NCI-H748 (cell line): Measurements from ENCODE around the gene TMEM74B.

Experiments
- DNase-seq: peaks from one replicate; lab custom pipeline; 2025; ENCODE audit not compliant: unreplicated experiment; lab: John Stamatoyannopoulos, UW

Gene TMEM74B

GRCh38 chr20:1205802-1206201, 21.0 kb upstream of the TMEM74B start:
- DNase-seq: no peak

- no peak for DNase-seq
Observed at GRCh38 chr20:1204576-1204975, 19.8 kb upstream of the TMEM74B start.

GRCh38 chr20:1204113-1204512, 19.3 kb upstream of the TMEM74B start:
- DNase-seq: no peak

GRCh38 chr20:1203630-1204029, 18.8 kb upstream of the TMEM74B start:
- no peak for DNase-seq

GRCh38 chr20:1202762-1203504, 18.2 kb upstream of the TMEM74B start, which contains the start of gene C20orf202:
C20orf202 (plus strand) TSS chr20:1203454; CDS start chr20:1203586, 132 bp downstream.
- DNase-seq: no peak

GRCh38 chr20:1199964-1200363, 15.2 kb upstream of the TMEM74B start:
- DNase-seq: no peak

- DNase-seq: no peak
Observed at GRCh38 chr20:1199212-1199873, 14.6 kb upstream of the TMEM74B start.

GRCh38 chr20:1198751-1199150, 14.0 kb upstream of the TMEM74B start:
- DNase-seq: no peak

GRCh38 chr20:1197801-1198200, 13.0 kb upstream of the TMEM74B start:
- no peak for DNase-seq

- DNase-seq: no peak
Observed at GRCh38 chr20:1196634-1197033, 11.9 kb upstream of the TMEM74B start.

GRCh38 chr20:1195226-1195625, 10.4 kb upstream of the TMEM74B start:
- no peak for DNase-seq

GRCh38 chr20:1191299-1191698, 6.5 kb upstream of the TMEM74B start:
- no peak for DNase-seq

- DNase-seq: no peak
Observed at GRCh38 chr20:1190847-1191246, 6.1 kb upstream of the TMEM74B start.

GRCh38 chr20:1189827-1190226, 5.0 kb upstream of the TMEM74B start:
- no peak for DNase-seq

GRCh38 chr20:1188347-1188746, 3.6 kb upstream of the TMEM74B start:
- no peak for DNase-seq

GRCh38 chr20:1187605-1188171, 2.9 kb upstream of the TMEM74B start:
- DNase-seq: no peak

- no peak for DNase-seq
Observed at GRCh38 chr20:1186367-1186991, 1.7 kb upstream of the TMEM74B start.

- DNase-seq: peak; percentile 79
Observed at GRCh38 chr20:1185790-1186334, 1.1 kb upstream of the TMEM74B start.

- DNase-seq: peak; percentile 77
Observed at GRCh38 chr20:1185316-1185741, 548 bp upstream of the TMEM74B start.

- DNase-seq: no peak
Observed at GRCh38 chr20:1184260-1184637, 532 bp downstream of the TMEM74B start.

- DNase-seq: no peak
Observed at GRCh38 chr20:1183153-1183552, 1.6 kb downstream of the TMEM74B start.
